Spleen (tissue), 7 donors: Measurements from ENCODE around the gene MKLN1.

Source experiments
- CTCF ChIP-seq, 11 experiments: fragments of 200-600 bp in 7 of 11; fragments of 450-650 bp in 4 of 11; sonication (generic) in 4 of 11; IDR thresholded peaks in 8 of 11; conservative IDR thresholded peaks in 3 of 11; 1 replicate in 7 of 11; 2 replicates in 4 of 11; pipeline versions ENCODE4 v1.4.0 to v1.8.0; 2016 to 2021; ENCODE audit warnings: antibody characterized with exemption in 11 of 11, inconsistent platforms in 4 of 11, mild to moderate bottlenecking in 1 of 11
- POLR2A ChIP-seq, 3 donors: fragments of 450-650 bp; IDR thresholded peaks; one replicate each; pipeline ENCODE4 v1.5.1; 2017; ENCODE audit warnings: antibody characterized with exemption in 3 of 3, mild to moderate bottlenecking in 1 of 3
- POLR2AphosphoS5 ChIP-seq, 3 donors: sonication (generic); formaldehyde crosslinking; IDR thresholded peaks; one replicate each; pipeline ENCODE4 v1.5.1; 2017; ENCODE audit warnings: antibody characterized with exemption in 3 of 3
- donor health status: DM: no; HTN: no; CAD: no; lungs with moderate emphysema.
- donor health status: DM: no; HTN: no; CAD: no.
- donor health status: DM: no; HTN: no; CAD: no.

- TF ChIP-seq CTCF (IDR thresholded peaks at IDR 0.05 in 8 of 11, conservative IDR thresholded peaks at IDR 0.05 in 3 of 11) (no peak), POLR2A (IDR thresholded peaks at IDR 0.05) (no peak), POLR2AphosphoS5 (IDR thresholded peaks at IDR 0.05) (no peak)
These were observed 155.9 kb downstream of the MKLN1 start for GRCh38 chr7:131483586-131483985.
